RWPE2 (cell line): ENCODE measurements around the gene ALOX5AP.

Experiments
- ATAC-seq: fragments of 200-7000 bp; cut with Tn5 transposase; 3 replicates; pipeline ENCODE4 v1.9.1; 2021; ENCODE audit warnings: low read depth
- DNase-seq: peaks from one replicate; pipeline ENCODE4 v3.0.0-alpha.2; 2020; ENCODE audit warnings: low spot score
- H3K27ac ChIP-seq: fragments of 450-650 bp; 2 replicates; pipeline ENCODE4 v1.5.1; 2017; ENCODE audit warnings: mild to moderate bottlenecking; ENCODE audit not compliant: poor library complexity, severe bottlenecking
- H3K27me3 ChIP-seq: fragments of 250-450 bp; sonication (Bioruptor Pico); 2 replicates; pipeline ENCODE4 v1.5.1; 2021; ENCODE audit warnings: mild to moderate bottlenecking, moderate library complexity; ENCODE audit not compliant: insufficient read depth, poor library complexity, severe bottlenecking
- H3K36me3 ChIP-seq: fragments of 250-450 bp; sonication (Bioruptor Pico); 2 replicates; pipeline ENCODE4 v1.5.1; 2020; ENCODE audit warnings: low read depth, mild to moderate bottlenecking, moderate library complexity
- H3K4me1 ChIP-seq: fragments of 250-450 bp; sonication (Bioruptor Pico); 2 replicates; pipeline ENCODE4 v1.5.1; 2021; ENCODE audit warnings: mild to moderate bottlenecking, moderate library complexity; ENCODE audit not compliant: insufficient read depth, poor library complexity, severe bottlenecking
- H3K4me3 ChIP-seq: fragments of 250-450 bp; sonication (Bioruptor Pico); 2 replicates; pipeline ENCODE4 v1.5.1; 2021; ENCODE audit warnings: mild to moderate bottlenecking, moderate library complexity; ENCODE audit not compliant: severe bottlenecking
- H3K9me3 ChIP-seq: fragments of 250-450 bp; sonication (Bioruptor Pico); 2 replicates; pipeline ENCODE4 v1.5.1; 2021; ENCODE audit warnings: mild to moderate bottlenecking, moderate library complexity; ENCODE audit not compliant: severe bottlenecking
- CTCF ChIP-seq: fragments of 450-650 bp; IDR thresholded peaks from one replicate; pipeline ENCODE4 v1.5.1; 2017; ENCODE audit warnings: mild to moderate bottlenecking, moderate library complexity; ENCODE audit not compliant: poor library complexity, severe bottlenecking

The ALOX5AP gene

GRCh38 chr13:30718661-30719524 is 16.4 kb upstream of the ALOX5AP start:
- Histone ChIP-seq H3K4me1 (peaks cover 24% of the 10 kb centered on the region), H3K4me3 (no peak overlapping the region), H3K36me3 (no peaks in the 10 kb centered on the region), H3K27ac (peak overlapping the region; percentile 83), H3K9me3 (no peaks in the 10 kb centered on the region), H3K27me3 (no peaks in the 10 kb centered on the region)
- DNase-seq (peak; percentile 69), ATAC-seq (peak; percentile 96)
- TF ChIP-seq CTCF, result no peak

- Histone ChIP-seq H3K36me3 (no peaks in the 10 kb centered on the region), H3K4me3 (no peak overlapping the region), H3K9me3 (no peaks in the 10 kb centered on the region), H3K27ac (peak overlapping the region; percentile 83), H3K4me1 (peaks cover 24% of the 10 kb centered on the region), H3K27me3 (no peaks in the 10 kb centered on the region)
- TF ChIP-seq CTCF, result no peak
- ATAC-seq (no peak), DNase-seq (no peak)
Measured at GRCh38 chr13:30719525-30719914, 15.8 kb upstream of the ALOX5AP start.

GRCh38 chr13:30720172-30720869 is 15.0 kb upstream of the ALOX5AP start:
- ATAC-seq (no peak), DNase-seq (no peak)
- Histone ChIP-seq H3K27me3 (no peaks in the 10 kb centered on the region), H3K36me3 (no peaks in the 10 kb centered on the region), H3K27ac (peak overlapping the region; percentile 83), H3K4me1 (peaks cover 24% of the 10 kb centered on the region), H3K4me3 (no peak overlapping the region), H3K9me3 (no peaks in the 10 kb centered on the region)
- TF ChIP-seq CTCF, result no peak

GRCh38 chr13:30721936-30722335 is 13.4 kb upstream of the ALOX5AP start:
- no peak for TF ChIP-seq CTCF
- Histone ChIP-seq H3K4me3 (no peak overlapping the region), H3K27me3 (no peaks in the 10 kb centered on the region), H3K4me1 (peaks cover 24% of the 10 kb centered on the region), H3K27ac (peak overlapping the region; percentile 10), H3K9me3 (no peaks in the 10 kb centered on the region), H3K36me3 (no peaks in the 10 kb centered on the region)
- no peak for ATAC-seq
- DNase-seq, result no peak
